Hepatocyte (in vitro differentiated cells): ENCODE results near the gene CTNNA3.

Source experiments
- EZH2 ChIP-seq: fragments of 200-600 bp; sonication (generic); IDR thresholded peaks from 2 replicates; pipeline ENCODE4 v1.6.1; 2016; ENCODE audit warnings: antibody characterized with exemption, mild to moderate bottlenecking, borderline replicate concordance
- EZH2phosphoT487 ChIP-seq: fragments of 200-600 bp; sonication (generic); IDR thresholded peaks from one replicate; pipeline ENCODE4 v1.6.1; 2018; ENCODE audit warnings: antibody characterized with exemption, mild to moderate bottlenecking, low read depth, moderate library complexity; ENCODE audit not compliant: unreplicated experiment, severe bottlenecking
- TF ChIP-seq, protein P1 (sequence below): fragments of 200-600 bp; sonication (generic); IDR thresholded peaks from 2 replicates; pipeline ENCODE4 v1.5.1; 2016; ENCODE audit warnings: antibody characterized with exemption, mild to moderate bottlenecking; ENCODE audit not compliant: poor library complexity

DNA sequence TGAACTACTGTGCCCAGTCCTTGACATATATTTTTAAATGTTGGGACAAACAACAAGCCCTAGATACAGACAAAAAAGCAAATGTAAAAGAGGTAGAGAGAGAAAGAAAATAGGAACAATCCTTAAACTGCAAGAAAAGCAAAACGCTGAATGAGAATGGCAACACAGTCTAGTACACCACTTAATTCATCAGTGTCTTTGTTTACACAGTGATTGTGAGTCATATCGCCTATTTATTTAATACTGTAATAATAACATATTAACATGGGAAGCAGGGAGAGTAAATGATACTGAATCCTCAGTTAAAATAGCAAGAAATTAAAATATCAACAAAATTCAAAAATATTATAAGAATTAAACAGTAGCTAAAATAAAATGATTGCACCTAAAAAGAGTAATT is 780.0 kb downstream of the CTNNA3 start:
- TF ChIP-seq EZH2phosphoT487 = no peak
- TF ChIP-seq, protein P1, sequence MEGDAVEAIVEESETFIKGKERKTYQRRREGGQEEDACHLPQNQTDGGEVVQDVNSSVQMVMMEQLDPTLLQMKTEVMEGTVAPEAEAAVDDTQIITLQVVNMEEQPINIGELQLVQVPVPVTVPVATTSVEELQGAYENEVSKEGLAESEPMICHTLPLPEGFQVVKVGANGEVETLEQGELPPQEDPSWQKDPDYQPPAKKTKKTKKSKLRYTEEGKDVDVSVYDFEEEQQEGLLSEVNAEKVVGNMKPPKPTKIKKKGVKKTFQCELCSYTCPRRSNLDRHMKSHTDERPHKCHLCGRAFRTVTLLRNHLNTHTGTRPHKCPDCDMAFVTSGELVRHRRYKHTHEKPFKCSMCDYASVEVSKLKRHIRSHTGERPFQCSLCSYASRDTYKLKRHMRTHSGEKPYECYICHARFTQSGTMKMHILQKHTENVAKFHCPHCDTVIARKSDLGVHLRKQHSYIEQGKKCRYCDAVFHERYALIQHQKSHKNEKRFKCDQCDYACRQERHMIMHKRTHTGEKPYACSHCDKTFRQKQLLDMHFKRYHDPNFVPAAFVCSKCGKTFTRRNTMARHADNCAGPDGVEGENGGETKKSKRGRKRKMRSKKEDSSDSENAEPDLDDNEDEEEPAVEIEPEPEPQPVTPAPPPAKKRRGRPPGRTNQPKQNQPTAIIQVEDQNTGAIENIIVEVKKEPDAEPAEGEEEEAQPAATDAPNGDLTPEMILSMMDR = no peak
- no peak for TF ChIP-seq EZH2
